Hepatocyte (in vitro differentiated cells): ENCODE results near the gene MBP. TPM values are rescaled to one million over a fixed set of nuclear protein-coding genes. Genes with fewer than 3 reads are reported as not detected.

ENCODE experiments used
- DNase-seq: peaks from one replicate; pipeline ENCODE4 v3.0.0-alpha.2; 2016; ENCODE audit warnings: low spot score
- H2AFZ ChIP-seq: fragments of 200-600 bp; sonication (generic); 2 replicates; pipeline ENCODE4 v1.6.0; 2016; ENCODE audit warnings: antibody characterized with exemption, mild to moderate bottlenecking
- H3K27ac ChIP-seq: fragments of 200-600 bp; sonication (generic); 2 replicates; pipeline ENCODE4 v1.5.1; 2016; ENCODE audit warnings: mild to moderate bottlenecking
- H3K27me3 ChIP-seq: fragments of 200-600 bp; sonication (generic); 2 replicates; pipeline ENCODE4 v1.6.1; 2016
- H3K36me3 ChIP-seq: fragments of 200-600 bp; sonication (generic); replicated peaks from 2 replicates; pipeline ENCODE4 v1.5.1; 2016; ENCODE audit warnings: low read depth; ENCODE audit not compliant: insufficient read depth
- H3K4me1 ChIP-seq: fragments of 200-600 bp; sonication (generic); 2 replicates; pipeline ENCODE4 v1.5.1; 2016; ENCODE audit warnings: mild to moderate bottlenecking, moderate library complexity; ENCODE audit not compliant: insufficient read depth
- H3K4me2 ChIP-seq: fragments of 200-600 bp; sonication (generic); 2 replicates; pipeline ENCODE4 v1.6.0; 2016
- H3K4me3 ChIP-seq: fragments of 200-600 bp; sonication (generic); 2 replicates; pipeline ENCODE4 v1.5.1; 2016; ENCODE audit warnings: mild to moderate bottlenecking
- H3K79me2 ChIP-seq: fragments of 200-600 bp; sonication (generic); 2 replicates; pipeline ENCODE4 v1.6.0; 2017; ENCODE audit warnings: mild to moderate bottlenecking
- H3K9me2 ChIP-seq: fragments of 200-600 bp; sonication (generic); replicated peaks from 2 replicates; pipeline ENCODE4 v1.6.0; 2017; ENCODE audit warnings: mild to moderate bottlenecking; ENCODE audit not compliant: insufficient read depth
- H3K9me3 ChIP-seq: fragments of 200-600 bp; sonication (generic); 2 replicates; pipeline ENCODE4 v1.5.1; 2016; ENCODE audit warnings: low read depth, mild to moderate bottlenecking
- H4K20me1 ChIP-seq: fragments of 200-600 bp; sonication (generic); 2 replicates; pipeline ENCODE4 v1.6.0; 2016; ENCODE audit warnings: mild to moderate bottlenecking; ENCODE audit not compliant: insufficient read depth, poor library complexity, severe bottlenecking
- EZH2 ChIP-seq: fragments of 200-600 bp; sonication (generic); IDR thresholded peaks from 2 replicates; pipeline ENCODE4 v1.6.1; 2016; ENCODE audit warnings: antibody characterized with exemption, mild to moderate bottlenecking, borderline replicate concordance
- EZH2phosphoT487 ChIP-seq: fragments of 200-600 bp; sonication (generic); IDR thresholded peaks from one replicate; pipeline ENCODE4 v1.6.1; 2018; ENCODE audit warnings: antibody characterized with exemption, mild to moderate bottlenecking, low read depth, moderate library complexity; ENCODE audit not compliant: unreplicated experiment, severe bottlenecking
- WGBS: methylation state at CpG from one replicate; pipeline ENCODE4 v1.1.6; 2016; ENCODE audit warnings: low lambda C conversion rate; ENCODE audit errors: missing lambda C conversion rate; 5-methylcytosine and 5-hydroxymethylcytosine counted together
- polyA plus RNA-seq: library from polyadenylated mRNA; unstranded; fragments of >200 nt; fragmentation: Nextera tagmentation; extraction: Ambion mirVana; gene quantifications from 2 replicates; pipeline ENCODE4 v1.2.1, GENCODE V29; 2016
- total RNA-seq: library from RNA; depleted of rRNA; stranded (reverse); fragments of >200 nt; gene quantifications from 2 replicates; pipeline ENCODE4 v1.2.3, GENCODE V29; 2014
- TF ChIP-seq, protein P1 (sequence below): fragments of 200-600 bp; sonication (generic); IDR thresholded peaks from 2 replicates; pipeline ENCODE4 v1.5.1; 2016; ENCODE audit warnings: antibody characterized with exemption, mild to moderate bottlenecking; ENCODE audit not compliant: poor library complexity

Gene MBP
- total and polyA plus RNA-seq, 2 experiments from 2014 or later, result 21.6 to 22.1 TPM

DNA sequence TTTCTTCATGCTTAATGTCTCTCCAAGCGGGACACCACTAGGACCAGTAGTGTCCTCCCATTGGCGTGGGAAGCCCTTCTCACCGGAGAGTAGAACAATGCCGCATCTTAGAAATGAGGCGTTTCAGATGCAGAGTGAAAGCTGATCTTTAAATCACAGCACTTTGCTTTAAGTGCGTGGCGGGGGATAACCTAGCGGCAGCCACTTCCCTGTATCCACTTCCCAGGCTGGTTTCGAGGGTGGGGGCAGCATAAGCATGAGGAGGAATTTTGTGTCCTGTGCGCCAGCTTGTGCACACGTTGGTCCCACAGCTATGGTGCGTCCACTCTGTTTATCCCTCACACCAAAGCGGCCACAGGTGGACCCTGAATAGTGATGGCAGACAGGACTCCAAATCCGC is 63.1 kb downstream of the MBP start:
- Histone ChIP-seq H3K4me2 (no peak overlapping the region), H3K9me2 (no peaks in the 10 kb centered on the region), H3K79me2 (peaks cover 14% of the 10 kb centered on the region), H3K4me3 (no peak overlapping the region), H3K4me1 (peaks cover 30% of the 10 kb centered on the region), H3K27ac (peak overlapping the region; percentile 69), H2AFZ (no peak overlapping the region), H4K20me1 (no peaks in the 10 kb centered on the region), H3K9me3 (no peaks in the 10 kb centered on the region), H3K27me3 (no peaks in the 10 kb centered on the region), H3K36me3 (no peaks in the 10 kb centered on the region)
- DNase-seq, result no peak
- TF ChIP-seq EZH2 (no peak), EZH2phosphoT487 (no peak)
- TF ChIP-seq, protein P1, sequence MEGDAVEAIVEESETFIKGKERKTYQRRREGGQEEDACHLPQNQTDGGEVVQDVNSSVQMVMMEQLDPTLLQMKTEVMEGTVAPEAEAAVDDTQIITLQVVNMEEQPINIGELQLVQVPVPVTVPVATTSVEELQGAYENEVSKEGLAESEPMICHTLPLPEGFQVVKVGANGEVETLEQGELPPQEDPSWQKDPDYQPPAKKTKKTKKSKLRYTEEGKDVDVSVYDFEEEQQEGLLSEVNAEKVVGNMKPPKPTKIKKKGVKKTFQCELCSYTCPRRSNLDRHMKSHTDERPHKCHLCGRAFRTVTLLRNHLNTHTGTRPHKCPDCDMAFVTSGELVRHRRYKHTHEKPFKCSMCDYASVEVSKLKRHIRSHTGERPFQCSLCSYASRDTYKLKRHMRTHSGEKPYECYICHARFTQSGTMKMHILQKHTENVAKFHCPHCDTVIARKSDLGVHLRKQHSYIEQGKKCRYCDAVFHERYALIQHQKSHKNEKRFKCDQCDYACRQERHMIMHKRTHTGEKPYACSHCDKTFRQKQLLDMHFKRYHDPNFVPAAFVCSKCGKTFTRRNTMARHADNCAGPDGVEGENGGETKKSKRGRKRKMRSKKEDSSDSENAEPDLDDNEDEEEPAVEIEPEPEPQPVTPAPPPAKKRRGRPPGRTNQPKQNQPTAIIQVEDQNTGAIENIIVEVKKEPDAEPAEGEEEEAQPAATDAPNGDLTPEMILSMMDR, result no peak
- 94% methylated on average over 14 of the region's 14 CpGs for WGBS

DNA sequence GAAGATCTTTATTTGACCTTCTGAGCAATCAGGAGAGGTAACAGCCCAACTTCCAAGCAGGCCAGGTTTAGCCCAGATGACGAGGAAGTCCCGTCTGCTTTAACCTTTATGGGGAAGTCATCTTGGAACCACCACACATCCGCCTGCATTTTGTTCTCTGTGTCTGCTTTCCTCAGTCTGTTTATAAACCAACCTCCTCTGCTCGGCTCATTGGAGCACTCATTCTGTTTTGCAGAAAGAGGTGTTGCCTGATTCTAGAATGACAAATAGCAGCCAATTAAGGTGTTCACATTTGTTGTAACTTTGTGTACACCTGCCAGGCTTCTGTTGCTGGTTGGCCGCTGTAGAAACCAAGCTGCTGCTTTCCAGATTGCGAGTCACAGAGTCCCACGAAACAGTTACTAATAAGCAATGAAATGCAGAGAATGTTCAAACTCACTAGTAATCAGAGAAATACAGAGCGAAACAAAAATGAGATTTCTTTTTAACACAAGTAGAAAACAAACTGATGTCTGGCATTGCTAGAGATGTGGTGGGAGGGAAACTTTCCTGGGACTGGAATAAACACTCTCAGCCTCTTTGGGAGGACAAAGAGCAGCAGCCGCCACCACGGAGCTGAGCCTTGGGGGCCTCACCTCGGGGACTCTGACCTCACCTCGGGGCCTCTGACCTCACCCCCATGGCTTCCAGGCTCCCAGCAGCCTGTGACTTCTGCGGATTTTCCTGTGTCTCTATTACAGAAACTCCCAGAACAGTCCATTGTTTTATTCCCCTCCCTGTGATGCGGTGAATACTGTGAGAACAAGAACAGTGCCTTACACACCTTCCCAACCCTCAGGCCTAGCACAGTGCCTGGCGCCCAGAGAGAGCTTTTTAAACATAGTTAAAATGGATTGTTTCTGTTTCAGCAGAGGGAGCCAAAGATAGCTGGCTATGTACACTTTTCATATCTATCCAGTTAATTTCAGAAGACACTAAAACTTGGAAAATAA is 64.0 kb downstream of the MBP start:
- H3K27me3 ChIP-seq, result no peaks in the 10 kb centered on the region
- H3K27ac ChIP-seq, result peak overlapping the region; percentile 69
- H3K9me3 ChIP-seq, result no peaks in the 10 kb centered on the region
- no peaks in the 10 kb centered on the region for H3K9me2 ChIP-seq
- H2AFZ ChIP-seq, result no peak overlapping the region
- no peak for DNase-seq
- no peak overlapping the region for H3K4me3 ChIP-seq
- 64% methylated on average over 15 of the region's 15 CpGs for WGBS
- H3K4me2 ChIP-seq, result no peak overlapping the region
- peaks cover 30% of the 10 kb centered on the region for H3K4me1 ChIP-seq
- no peaks in the 10 kb centered on the region for H3K36me3 ChIP-seq
- no peaks in the 10 kb centered on the region for H4K20me1 ChIP-seq
- peaks cover 13% of the 10 kb centered on the region for H3K79me2 ChIP-seq
- TF ChIP-seq, protein P1, result peak; percentile 25
- TF ChIP-seq EZH2 (no peak), EZH2phosphoT487 (no peak)

DNA sequence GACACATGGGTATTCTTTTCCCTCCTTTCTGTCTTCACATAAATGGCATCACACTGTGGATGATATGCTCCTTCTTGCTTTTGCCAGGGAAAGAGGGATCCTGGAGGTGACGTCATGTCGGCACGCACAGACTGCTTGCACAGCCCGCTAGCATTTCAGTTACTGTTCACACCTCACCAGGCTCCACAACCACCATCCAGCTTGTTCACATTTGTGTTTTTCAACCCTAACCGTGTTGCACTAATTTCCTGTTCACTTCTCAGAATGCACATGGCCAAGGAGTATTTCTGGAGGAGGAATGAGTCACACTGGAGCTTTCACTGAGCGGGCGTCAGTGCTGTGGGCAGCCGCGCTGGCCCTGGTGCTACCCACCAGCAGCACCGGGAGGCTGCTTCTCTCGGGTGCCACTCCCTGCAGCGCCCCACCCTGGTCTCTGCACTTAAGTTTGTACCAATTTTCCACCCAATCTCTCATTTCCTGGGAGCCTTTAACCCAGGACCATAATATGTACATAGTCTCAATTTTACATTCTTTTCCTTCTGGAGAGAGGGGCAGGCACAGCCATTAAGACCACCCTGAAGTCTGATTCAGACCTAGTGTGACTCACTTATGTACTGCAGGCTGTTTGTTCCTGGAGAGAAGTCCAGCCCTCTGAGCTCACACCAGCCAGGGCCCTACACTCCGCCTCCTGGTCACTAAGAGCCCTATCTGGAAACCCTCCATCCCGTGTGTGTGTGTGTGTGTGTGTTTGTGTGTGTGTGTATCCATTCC is 65.1 kb downstream of the MBP start:
- H3K27ac ChIP-seq, result peak overlapping the region; percentile 69
- no peak overlapping the region for H3K4me3 ChIP-seq
- H4K20me1 ChIP-seq, result no peaks in the 10 kb centered on the region
- H3K36me3 ChIP-seq, result no peaks in the 10 kb centered on the region
- no peaks in the 10 kb centered on the region for H3K27me3 ChIP-seq
- TF ChIP-seq EZH2phosphoT487, result no peak
- TF ChIP-seq, protein P1, result no peak
- no peak for TF ChIP-seq EZH2
- H3K4me1 ChIP-seq, result peaks cover 30% of the 10 kb centered on the region
- DNase-seq, result peak; percentile 74
- WGBS, result 71% methylated on average over 14 of the region's 14 CpGs
- peaks cover 9% of the 10 kb centered on the region for H3K79me2 ChIP-seq
- H3K9me2 ChIP-seq, result no peaks in the 10 kb centered on the region
- no peak overlapping the region for H2AFZ ChIP-seq
- H3K9me3 ChIP-seq, result no peaks in the 10 kb centered on the region
- no peak overlapping the region for H3K4me2 ChIP-seq
